NK-92 treated with Interleukin-12 subunit alpha and Interleukin-12 subunit beta, amount 100 ng/mL, for 24 hours (cell line): ENCODE results near the gene ORAI2.
"Not testable (repeated sequence)": the region's sequence is repeated elsewhere in the genome, so short reads cannot be mapped to it uniquely, and the experiment has no call there.

ENCODE experiments used
- DNase-seq: peaks from one replicate; lab custom pipeline; 2025; lab: John Stamatoyannopoulos, UW

ORAI2 gene

DNA sequence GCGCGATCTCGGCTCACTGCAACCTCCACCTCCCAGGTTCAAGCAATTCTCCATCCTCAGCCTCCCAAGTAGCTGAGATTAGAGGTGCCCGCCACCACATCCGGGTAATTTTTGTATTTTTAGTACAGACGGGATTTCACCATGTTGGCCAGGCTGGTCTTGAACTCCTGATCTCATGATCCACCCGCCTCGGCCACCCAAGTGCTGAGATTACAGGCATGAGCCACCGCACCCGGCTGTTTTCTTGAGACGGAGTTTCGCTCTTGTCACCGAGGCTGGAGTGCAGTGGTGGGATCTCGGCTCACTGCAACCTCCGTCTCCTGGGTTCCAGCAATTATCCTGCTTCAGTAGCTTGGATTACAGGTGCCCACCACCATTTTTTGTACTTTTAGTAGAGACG lies 64.9 kb downstream of the ORAI2 start:
- not testable (repeated sequence) for DNase-seq

DNA sequence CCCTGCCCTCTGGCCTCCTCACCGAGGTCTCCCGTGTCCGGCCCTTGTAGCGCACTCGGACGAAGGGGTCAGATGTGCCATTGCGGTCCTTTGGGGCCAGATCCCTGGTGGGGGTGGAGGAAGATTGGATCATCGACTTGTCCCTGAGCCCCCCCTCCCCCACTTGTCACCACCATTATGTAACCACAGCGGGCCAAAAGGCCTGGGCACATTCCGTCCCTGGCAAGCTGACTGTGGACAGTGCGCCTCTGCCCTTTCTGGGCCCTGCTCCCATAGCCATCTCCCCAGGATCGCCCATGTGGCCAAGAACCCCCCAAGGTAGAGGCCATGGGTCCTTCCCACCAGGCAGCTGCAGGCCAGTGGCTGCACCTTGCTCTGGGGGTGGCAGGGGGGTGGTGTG lies 69.8 kb downstream of the ORAI2 start:
- not testable (repeated sequence) for DNase-seq

DNA sequence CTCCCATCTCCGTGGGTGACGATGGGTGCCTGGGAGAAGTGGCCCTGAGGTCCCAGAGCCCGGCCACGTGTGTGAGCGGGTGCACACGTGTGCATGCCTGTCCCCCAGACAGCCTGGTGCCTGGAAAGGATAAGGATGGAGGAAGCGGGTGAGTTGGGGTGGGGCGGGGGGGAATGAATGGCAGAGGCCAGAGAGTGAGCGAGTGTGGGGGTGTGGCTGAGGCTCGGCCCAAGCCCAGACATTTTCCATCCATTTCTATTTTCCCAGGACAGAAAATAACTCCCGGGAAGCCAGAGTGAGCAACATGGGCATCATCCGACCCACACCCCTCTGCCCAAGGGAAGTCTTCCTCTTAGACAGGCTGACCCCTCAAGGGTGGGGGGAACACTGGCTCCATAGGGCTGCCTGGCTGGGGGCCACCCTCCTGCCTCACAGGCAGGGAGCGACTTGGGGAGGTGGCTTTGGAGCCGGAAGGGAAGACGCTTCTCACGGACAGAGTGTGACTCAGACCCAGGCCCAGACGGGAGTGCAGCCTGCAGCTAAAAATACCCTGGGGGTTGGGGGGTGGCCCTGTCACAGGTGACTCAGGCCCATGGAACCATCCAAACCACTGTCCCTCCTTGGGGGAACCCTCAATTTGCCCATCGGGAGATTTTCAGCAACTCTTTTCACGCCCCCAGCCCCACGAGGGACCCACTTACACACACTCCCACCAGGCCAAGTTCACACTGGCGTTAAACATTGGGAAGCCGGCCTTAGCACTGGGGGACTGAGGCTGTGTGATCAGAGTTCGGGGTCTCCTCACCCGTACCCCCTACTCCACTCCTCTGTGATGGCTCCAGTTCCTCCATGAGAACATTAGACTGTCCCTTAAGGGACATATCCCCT lies 72.2 kb downstream of the ORAI2 start:
- not testable (repeated sequence) for DNase-seq
